Iris pigment epithelial cell (primary cell): ENCODE results near the gene PRORP.
"Not testable (repeated sequence)": the region's sequence is repeated elsewhere in the genome, so short reads cannot be mapped to it uniquely, and the experiment has no call there.

Experiments
- DNase-seq: peaks from one replicate; pipeline ENCODE4 v3.0.0-alpha.2; 2011; ENCODE audit warnings: low read depth

The PRORP gene

DNA sequence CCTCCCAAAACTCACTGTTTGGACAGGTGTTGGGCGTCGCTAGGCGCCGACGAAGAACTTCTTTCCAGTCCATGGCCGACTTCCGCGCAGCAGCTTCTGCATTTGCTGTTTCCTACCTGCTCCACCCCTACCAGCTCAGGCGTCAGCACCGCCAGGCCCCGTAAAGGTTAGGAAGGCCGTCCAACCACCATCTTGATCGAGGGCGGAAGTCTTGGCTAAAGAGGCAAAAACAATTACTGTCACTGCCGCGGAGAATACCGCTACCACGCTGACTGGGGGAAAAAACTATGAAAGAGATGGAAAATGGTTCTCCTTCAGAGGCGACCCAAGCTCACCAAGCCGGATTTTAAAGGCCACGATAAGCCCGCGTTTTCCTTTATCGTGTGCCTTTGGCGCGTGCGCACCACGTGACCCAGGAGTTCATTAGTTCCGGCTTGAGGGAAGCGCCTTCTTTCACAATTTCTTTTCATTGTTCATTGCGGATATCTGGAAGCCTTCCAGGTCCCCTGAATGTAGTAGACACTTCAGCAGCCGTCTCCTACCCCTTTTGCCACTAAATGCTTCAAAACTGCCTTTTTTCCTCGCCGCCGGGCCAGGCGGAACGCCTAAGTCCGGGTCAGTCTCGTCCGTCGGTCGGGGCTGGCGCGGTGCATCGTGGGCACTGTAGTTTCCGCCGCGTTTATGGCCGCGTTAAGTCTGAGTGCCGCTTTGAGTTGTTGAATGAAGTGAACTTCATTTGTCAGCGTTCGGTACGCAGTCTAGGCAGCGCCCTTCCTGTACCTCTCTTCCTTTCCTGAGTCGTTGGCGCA, at the start of gene PRORP, which contains the start of gene PPP2R3C:
TSS of gene PRORP (plus strand) at position 666 of the 809 bp plus-strand sequence. CDS start 694 bp downstream, outside the sequence.
TSS of gene PPP2R3C (minus strand) at position 104 of the 809 bp plus-strand sequence. CDS start at position 73, 31 bp downstream.
- peak; percentile 99 for DNase-seq

DNA sequence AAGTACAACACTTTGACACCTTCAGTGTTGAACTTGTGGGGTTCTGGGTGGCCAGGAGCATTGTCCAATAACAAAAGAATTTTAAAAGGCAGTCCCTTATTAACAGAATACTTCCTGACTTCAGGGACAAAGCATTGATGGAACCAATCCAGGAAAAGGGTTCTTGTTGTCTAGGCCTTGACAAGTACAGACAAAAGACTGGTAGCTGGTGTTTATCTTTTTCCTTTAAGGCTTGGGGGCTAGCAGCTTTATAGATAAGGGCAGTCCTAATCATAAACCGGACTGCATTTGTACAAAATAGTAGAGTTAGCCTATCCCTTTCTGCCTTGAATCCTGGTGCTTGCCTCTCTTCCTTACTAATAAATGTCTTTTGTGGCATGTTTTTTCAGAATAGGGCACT, 48.9 kb upstream of the PRORP start:
- DNase-seq: no peak

DNA sequence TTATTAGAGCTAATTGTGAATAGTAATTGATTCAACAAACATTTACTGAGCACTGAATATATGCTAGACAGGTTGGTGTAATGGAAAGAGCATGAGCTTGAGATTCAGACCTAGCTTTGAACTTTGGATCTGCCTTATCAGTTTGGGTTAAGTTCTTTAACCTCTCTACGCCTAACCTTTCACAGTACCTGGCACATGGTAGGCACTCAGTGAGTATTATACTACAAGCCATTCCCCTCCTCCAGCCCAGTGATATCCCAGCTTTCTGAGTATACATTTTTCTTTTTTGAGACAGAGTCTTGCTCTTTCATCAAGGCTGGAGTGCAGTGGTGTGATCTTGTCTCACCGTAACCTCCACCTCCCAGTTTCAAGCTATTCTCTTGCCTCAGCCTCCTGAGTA, 44.3 kb upstream of the PRORP start:
- no peak for DNase-seq

DNA sequence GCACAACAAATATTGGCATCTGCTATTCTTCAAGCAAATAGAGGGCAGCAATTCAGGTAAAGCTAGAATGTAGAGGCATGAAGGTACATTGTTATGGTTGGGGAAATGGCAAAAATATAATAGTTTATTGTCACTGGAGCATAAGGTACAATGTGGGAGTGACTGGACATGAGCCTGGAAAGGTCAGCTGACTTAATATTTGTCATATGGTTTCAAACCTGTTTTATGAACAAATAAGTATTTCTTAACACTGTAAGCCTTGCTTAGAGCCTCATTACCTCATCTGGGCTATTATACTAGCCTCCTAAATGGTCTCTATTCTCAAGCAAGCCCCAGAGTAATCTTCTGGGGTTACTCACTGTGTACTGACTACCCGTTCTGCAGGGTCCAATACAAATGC, 42.6 kb upstream of the PRORP start:
- no peak for DNase-seq

DNA sequence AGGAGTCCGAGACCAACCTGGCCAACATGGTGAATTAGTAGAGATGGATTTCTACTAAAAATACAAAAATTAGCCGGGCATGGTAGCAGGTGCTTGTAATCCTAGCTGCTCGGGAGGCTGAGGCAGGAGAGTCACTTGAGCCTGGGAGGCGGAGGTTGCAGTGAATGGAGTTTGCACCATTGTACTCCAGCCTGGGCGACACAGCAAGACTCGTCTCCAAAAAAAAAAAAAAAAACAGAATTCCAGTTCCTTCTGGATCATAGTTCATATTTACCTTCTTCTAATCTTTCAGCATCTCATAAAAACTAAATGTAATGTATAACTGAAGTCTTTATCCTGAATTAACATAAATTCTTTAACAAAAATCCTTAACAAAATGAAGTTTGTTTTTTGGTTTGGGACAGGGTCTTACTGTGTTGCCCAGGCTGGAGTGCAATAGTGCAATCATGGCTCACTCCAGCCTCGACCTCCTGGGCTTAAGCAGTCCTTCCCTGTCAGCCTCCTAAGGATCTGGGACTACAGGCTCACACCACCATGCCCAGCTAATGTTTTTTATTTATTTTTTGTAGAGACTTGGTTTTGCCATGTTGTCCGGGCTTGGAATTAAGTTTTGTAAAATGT, 38.7 kb upstream of the PRORP start:
- no peak for DNase-seq

DNA sequence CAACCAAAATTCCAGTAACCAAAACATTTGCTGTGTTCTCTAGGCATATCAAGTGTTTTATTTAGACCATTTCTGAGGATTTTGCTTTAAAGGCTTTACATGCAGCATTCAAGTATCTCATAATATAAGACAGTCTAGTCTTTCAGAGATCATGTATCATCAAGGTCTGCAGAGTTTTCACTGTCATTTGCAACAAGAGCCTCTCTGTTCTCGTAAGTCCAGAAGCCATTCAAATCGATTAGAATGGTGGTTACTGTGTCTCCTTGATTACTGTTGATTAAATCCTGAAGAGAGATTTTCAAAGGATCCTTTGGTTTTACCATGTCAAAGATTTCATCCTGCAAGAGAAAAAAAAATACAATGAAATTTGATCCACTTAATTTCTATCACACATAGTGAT, 36.9 kb upstream of the PRORP start:
- DNase-seq: no peak

DNA sequence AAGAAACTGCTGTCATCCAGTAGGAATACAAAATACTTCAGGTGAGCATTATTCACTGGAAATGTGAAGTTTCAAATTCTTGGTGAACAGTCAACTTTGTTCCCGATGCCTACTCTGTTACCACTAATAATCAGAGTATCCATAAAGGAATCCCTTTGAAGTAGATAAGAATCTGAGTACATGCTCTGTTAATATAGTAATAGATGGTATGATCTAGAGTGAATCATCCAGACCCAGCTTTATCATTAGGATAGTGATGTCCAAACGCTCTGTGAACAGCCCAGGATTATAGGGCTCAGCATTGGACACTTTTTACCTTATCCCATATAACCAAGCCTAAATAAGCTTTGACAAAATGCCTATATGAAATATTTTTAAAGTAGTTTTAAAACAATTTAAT, 33.8 kb upstream of the PRORP start:
- peak; percentile 49 for DNase-seq

DNA sequence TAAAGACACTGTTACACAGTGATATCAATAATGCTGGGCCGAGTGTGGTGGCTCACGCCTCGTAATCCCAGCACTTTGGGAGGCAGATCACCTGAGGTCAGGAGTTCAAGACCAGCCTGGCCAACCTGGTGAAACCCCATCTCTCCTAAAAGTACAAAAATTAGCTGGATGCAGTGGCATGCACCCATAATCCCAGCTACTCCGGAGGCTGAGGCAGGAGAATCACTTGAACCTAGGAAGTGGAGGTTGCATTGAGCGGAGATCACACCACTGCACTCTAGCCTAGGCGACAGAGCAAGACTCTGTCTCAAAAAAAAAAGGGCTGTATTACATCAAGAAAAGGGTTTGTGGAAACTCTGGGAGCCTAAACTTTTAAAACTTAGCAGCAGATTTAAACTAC, 27.7 kb upstream of the PRORP start:
- DNase-seq: not testable (repeated sequence)

DNA sequence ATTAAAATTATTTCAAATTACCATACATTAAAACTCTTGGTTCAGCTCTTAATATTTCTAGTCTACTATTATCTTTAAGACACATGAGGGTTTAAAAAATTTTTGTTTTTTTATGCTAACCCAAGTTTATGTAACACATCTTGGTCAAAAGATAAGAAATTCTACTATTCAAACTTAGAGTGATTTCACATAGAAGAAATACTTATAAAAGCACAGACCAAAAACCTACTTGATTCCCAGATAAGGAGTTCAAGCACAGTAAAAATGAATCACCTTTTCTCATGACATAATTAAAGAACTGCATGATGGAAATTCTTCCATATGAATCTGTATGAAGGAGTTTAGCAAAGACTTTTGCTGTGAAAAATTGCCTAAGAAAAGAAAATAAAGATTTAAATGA, 14.5 kb upstream of the PRORP start:
- DNase-seq: peak; percentile 18

DNA sequence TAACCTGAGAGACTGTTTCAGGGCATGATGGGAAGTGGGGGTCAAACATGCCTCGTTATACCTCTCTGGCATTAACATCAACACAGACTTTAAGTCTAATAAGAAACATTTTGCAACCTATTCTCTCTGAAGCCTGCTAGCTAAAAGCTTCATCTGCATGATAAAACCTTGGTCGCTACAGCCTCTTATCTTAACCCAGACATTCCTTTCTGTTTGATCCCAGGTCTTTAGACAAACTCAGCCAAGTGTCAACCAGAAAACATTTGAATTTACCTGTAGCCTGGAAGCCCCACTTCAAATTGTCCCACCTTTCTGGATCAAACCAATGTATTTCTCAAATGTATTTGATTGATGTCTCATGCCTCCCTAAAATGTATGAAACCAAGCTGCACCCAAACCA, 9.7 kb upstream of the PRORP start:
- DNase-seq: no peak

DNA sequence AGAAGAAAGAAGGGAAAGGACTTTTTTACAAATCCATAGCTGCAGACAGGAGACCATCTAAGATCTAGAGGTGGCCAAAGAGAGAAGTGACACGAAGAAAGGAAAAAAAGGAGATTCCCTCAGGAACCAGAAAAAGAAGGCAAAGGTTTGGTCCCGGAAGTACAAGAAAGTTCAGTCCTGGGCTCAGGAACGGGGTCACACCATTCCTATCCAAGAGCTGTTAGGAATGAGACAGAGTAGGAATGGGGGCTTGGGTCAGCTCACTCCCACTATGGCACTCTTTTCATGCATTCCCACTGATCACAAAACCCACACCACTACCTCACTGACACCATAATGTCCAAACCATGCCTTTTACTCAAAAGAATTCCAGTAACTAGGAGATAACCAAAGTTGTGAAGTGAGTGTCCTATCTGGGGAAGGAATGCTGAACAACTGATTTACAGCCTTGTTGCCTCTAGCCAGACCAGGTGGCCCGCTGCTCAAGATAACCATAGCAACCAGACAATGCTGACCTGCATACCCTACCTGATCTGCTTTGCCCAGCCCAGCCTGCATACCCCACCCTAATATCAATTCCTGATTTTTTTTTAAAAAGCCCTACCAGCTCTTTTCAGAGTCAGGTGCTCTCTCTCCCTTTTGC, 8.9 kb upstream of the PRORP start:
- DNase-seq: no peak

DNA sequence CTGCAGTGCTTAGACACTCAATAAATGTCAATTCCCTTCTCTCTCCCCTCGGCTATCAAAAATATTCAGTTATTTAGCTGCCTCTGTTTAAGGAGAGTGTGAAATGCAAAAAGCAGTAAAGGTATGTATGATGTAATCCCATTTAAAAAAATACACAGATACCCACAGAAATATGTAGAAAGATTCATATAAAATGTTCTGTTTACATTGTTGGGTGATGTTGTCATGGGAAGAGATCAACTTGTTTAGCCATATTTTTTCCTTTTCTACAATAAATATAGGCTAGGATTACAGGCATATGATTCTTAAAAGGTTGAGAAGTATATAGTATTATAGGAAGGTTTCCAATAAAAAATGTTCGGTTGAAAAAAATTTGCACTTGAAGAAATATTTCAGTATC, 8.3 kb upstream of the PRORP start:
- DNase-seq: peak; percentile 87

DNA sequence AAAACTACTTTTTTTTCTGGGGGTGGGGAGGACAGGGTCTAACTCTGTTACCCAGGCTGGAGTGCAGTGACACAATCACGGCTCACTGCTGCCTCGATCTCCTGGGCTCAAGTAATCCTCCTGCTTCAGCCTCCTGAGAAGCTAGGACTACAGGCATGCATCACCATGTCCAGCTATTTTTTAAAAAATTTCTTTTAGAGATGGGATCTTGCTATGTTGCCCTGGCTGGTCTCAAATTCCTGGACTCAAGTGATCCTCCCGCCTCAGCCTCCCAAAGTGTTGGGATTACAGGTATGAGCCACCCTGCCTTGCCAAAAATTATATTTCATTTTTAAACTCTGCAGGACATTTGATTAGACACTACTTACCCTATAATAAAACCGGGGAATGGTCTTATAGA, 6.1 kb upstream of the PRORP start:
- no peak for DNase-seq

DNA sequence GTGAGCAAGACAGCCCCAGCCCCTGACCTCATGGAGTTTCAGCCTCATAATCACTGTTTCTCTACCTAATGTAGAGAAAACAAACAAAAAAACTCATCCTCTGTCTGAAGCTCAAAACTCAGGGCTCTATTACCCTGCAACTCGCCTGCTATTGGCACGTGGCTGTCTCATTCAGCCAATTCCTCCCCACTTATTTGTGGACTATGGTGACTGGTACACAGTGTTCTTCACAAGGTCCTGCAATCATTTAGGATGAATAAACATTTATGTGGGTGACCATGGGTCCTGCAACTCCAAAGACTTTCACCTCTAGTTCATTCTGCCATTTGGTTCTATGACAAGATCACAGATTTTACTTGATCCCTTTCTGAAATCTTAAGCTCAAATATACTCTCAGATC, 5.2 kb upstream of the PRORP start:
- DNase-seq: peak; percentile 47

DNA sequence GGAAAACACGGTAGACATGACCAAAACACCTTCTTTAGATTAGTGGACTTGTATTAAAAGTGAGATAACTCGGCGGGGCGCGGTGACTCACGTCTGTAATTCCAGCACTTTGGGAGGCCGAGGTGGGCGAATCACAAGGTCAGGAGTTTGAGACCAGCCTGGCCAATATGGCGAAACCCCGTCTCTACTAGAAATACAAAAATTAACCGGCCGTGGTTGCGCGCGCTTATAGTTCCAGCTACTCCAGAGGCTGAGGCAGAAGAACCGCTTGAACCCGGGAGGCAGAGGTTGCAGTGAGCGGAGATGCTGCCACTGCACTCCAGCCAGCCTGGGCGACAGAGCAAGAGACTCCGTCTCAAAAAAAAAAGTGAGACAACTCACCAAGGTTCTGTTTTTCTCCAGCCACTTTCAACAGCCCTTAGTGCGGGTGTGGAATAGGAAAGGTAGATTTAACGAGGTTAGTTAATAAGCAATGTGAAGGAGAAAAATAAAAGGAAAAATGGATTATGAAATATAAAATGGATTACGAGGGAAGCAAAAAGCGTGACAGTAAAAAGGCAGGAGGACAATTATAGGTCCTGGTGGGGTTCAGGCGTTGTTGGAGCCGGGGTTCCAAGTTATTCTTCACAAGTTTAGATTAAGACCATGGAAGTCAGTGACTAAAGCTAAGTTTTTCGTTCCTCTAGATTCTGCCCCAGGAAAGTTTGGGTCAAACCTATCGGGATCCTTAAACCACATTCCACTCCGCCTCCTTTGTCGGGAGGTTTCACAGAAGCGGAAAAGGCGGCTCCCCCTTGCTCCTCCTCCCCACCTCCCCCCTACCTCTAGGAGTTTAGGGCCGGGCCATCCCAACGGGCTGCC, 1.1 kb upstream of the PRORP start:
- peak; percentile 46 for DNase-seq

DNA sequence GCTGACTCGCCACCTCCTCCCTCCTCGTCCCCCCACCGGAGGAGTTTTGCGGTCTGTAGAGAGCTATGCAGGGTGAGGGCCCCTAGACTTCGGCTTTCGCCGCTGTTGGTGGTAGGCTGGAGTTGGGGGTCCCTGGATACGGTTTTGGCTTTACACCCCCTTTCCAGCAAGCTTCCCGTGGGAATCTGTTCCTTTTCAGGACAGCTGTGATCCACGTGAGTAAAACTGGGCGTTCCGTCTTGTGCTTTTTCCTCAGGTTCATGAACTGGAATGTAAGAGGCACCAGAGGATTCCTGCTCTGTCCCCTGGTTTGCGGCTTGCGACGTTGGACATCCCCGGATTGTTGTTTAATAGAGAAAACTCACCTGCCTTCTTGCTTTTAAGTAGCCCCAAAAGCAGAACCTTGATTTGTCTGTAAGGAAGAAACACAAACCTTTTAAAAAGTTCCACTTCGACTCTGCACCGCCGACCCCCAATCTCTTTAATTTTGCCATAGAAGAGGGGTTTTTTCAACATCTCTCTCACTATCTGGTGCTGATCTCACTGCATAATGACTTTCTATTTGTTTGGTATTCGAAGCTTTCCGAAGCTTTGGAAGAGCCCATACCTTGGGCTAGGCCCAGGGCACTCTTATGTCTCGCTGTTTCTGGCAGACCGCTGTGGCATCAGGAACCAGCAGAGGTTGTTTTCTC, 490 bp downstream of the PRORP start:
- peak; percentile 59 for DNase-seq

DNA sequence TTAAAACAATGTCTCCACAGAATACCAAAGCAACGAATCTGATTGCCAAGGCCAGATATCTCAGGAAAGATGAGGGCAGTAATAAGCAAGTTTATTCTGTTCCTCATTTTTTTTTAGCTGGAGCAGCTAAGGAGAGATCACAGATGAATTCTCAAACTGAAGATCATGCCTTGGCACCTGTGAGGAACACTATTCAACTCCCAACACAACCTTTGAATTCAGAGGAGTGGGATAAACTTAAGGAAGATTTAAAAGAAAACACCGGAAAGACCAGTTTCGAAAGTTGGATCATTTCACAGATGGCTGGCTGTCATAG, 994 bp downstream of the PRORP start:
- no peak for DNase-seq

DNA sequence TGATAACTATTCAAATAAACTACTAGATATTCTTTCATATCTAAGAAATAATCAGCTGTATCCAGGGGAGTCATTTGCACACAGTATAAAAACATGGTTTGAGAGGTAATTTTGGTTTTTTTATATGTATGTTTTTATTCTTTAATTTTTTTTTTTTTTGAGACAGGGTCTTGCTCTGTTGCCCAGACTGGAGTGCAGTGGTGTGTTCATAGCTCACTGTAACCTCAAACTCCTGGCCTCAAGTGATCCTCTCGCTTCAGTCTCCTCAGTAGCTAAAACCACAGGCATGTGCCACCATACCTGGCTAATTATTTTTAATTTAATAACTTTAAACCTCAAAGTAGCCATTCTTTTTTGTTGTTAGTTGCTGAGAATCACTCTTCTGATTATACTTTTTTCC, 1.8 kb downstream of the PRORP start:
- no peak for DNase-seq

DNA sequence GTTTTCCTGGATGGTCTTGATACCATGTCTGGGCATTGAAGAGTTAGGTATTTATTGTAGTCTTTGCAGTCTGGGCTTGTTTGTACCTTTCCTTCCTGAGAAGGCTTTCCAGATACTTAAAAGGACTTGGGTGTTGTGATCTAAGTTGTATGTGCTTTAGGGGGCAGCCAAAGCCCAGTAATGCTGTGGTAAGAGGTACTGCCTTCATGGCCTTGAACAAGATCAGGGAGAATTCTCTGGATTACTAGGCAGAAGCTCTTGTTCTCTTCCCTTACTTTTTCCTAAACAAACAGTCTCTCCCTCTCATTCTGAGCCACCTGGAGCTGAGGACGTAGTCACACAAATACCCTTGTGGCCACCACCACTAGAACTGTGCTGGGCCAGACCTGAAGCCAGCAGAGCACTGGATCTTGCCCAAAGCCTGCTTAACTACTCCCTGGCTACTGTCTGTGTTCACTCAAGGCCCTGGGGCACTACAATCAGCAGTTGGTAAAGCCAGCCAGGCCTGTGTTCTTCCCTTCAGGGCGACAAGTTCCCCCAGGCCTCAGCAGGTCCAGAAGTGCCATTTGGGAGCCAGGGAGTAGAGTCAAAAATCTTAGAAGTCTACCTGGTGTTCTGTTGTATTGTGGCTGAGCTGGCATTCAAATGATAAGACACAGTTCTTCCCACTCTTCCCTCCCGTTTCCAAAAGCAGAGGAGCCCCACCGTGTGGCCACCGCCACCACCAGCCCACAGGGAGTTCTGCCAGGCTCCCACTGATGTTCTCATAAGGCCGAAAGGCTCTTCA, 11.4 kb downstream of the PRORP start:
- peak; percentile 41 for DNase-seq

DNA sequence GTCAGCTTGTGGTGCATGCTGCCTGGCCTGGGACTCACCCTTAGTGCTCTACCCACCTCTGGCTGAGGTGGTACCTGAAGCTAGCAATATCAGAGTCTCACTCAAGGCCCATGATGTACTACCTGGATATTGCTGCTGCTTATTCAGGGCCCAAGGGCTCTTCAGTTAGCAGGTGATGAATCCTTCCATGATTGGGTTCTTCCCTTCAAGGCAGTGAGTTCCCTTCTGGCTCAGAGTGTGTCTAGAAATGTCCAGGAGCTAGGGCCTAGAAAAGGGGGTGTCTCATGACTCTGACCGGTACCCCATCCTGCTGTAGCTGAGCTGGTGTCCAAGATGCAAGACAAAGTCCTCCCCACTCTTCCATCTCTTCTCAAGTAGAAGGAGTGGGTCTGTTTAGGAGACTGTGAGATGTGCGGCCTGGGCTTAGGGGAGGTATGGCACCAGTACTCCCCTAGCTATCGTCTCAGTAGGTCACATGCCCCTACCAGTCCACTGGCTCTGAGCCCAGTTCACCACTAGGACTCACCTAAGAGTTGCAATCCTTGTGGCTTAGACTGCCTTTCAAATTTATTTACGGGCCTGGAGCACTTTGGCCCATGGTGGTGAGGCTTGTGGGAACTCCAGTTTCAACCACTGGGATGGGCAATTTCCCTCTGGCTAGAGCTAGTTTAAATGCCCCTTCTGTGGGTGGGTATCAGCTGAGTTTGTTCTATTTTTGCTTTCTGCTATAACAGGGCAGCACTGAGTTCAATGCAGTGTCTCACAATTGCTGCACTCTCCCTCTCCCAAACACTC, 12.2 kb downstream of the PRORP start:
- no peak for DNase-seq
